OCI-LY1 (cell line): ENCODE results near the gene PLP1.

ENCODE experiments used
- EZH2 ChIP-seq: fragments of 200-600 bp; sonication (generic), shearing (Covaris generic); IDR thresholded peaks from 2 replicates; pipeline ENCODE4 v1.8.0; 2017; ENCODE audit warnings: borderline replicate concordance, mixed run types, mild to moderate bottlenecking, antibody characterized with exemption, low read length, moderate library complexity, mixed read lengths
- TF ChIP-seq, protein P1 (sequence below): fragments of 200-600 bp; sonication (generic), shearing (Covaris generic); IDR thresholded peaks from 2 replicates; pipeline ENCODE4 v1.5.1; 2017; ENCODE audit warnings: mild to moderate bottlenecking, antibody characterized with exemption, low read length, moderate library complexity, mixed read lengths

DNA sequence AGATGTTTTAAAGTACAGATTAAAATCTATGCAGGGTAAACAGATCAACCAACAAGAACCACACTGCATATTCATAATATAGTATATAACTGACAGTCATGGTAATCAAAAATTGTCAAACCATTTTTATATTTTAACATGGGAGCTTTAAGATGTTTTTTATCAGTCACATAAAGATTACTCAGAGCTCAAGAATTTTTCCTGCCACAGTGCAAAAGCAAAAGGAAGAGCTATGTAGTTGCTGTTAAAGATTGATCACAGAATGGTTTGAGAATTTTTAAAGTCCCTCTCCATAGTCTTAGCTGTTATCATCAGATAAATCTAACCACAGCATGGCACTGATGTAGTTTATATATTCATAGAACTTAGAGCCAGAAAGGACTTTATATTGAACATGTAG is 47.0 kb downstream of the PLP1 start:
- TF ChIP-seq, protein P1, sequence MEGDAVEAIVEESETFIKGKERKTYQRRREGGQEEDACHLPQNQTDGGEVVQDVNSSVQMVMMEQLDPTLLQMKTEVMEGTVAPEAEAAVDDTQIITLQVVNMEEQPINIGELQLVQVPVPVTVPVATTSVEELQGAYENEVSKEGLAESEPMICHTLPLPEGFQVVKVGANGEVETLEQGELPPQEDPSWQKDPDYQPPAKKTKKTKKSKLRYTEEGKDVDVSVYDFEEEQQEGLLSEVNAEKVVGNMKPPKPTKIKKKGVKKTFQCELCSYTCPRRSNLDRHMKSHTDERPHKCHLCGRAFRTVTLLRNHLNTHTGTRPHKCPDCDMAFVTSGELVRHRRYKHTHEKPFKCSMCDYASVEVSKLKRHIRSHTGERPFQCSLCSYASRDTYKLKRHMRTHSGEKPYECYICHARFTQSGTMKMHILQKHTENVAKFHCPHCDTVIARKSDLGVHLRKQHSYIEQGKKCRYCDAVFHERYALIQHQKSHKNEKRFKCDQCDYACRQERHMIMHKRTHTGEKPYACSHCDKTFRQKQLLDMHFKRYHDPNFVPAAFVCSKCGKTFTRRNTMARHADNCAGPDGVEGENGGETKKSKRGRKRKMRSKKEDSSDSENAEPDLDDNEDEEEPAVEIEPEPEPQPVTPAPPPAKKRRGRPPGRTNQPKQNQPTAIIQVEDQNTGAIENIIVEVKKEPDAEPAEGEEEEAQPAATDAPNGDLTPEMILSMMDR: no peak
- no peak for TF ChIP-seq EZH2
